Neural progenitor cell (in vitro differentiated cells): Measurements from ENCODE around the gene EIF2B5. TPM values are rescaled to one million over a fixed set of nuclear protein-coding genes. Genes with fewer than 3 reads are reported as not detected.

Experiments
- DNase-seq: peaks from one replicate; pipeline ENCODE4 v3.0.0-alpha.2; 2016; ENCODE audit warnings: low spot score
- H2AFZ ChIP-seq: fragments of 200-600 bp; sonication (generic); replicated peaks from 2 replicates; pipeline ENCODE4 v1.6.1; 2016; ENCODE audit warnings: antibody characterized with exemption
- H3F3A ChIP-seq: fragments of 200-600 bp; sonication (generic); 2 replicates; pipeline ENCODE4 v1.6.1; 2016; ENCODE audit warnings: antibody characterized with exemption, low read depth
- H3K27ac ChIP-seq: fragments of 200-600 bp; sonication (generic); 2 replicates; pipeline ENCODE4 v1.5.1; 2016; ENCODE audit warnings: mild to moderate bottlenecking
- H3K27me3 ChIP-seq: fragments of 200-600 bp; sonication (generic); 2 replicates; pipeline ENCODE4 v1.6.1; 2016; ENCODE audit warnings: mild to moderate bottlenecking, moderate library complexity
- H3K36me3 ChIP-seq: fragments of 200-600 bp; sonication (generic); 2 replicates; pipeline ENCODE4 v1.5.1; 2016
- H3K4me1 ChIP-seq: fragments of 200-600 bp; sonication (generic); 2 replicates; pipeline ENCODE4 v1.6.1; 2016; ENCODE audit warnings: mixed run types
- H3K4me2 ChIP-seq: fragments of 200-600 bp; sonication (generic); 2 replicates; pipeline ENCODE4 v1.6.1; 2016
- H3K4me3 ChIP-seq: fragments of 200-600 bp; sonication (generic); 2 replicates; pipeline ENCODE4 v1.5.1; 2016
- H3K79me2 ChIP-seq: fragments of 200-600 bp; sonication (generic); 2 replicates; pipeline ENCODE4 v1.6.1; 2016; ENCODE audit warnings: low read depth
- H3K9ac ChIP-seq: fragments of 200-600 bp; sonication (generic); 2 replicates; pipeline ENCODE4 v1.6.1; 2016
- H3K9me3 ChIP-seq: fragments of 200-600 bp; sonication (generic); 2 replicates; pipeline ENCODE4 v1.5.1; 2016; ENCODE audit warnings: low read depth
- H4K20me1 ChIP-seq: fragments of 200-600 bp; sonication (generic); 2 replicates; pipeline ENCODE4 v1.6.1; 2016; ENCODE audit warnings: low read depth
- H3K27ac Mint-ChIP-seq: 3 replicates; pipeline ENCODE4 v1.8.0; 2021; ENCODE audit warnings: mixed read lengths
- H3K27me3 Mint-ChIP-seq: 2 replicates; pipeline ENCODE4 v1.8.0; 2022; ENCODE audit warnings: low read depth, mild to moderate bottlenecking, inconsistent platforms, moderate library complexity, mixed read lengths; ENCODE audit not compliant: insufficient read depth
- H3K36me3 Mint-ChIP-seq: 3 replicates; pipeline ENCODE4 v1.8.0; 2021; ENCODE audit warnings: mixed read lengths
- H3K4me1 Mint-ChIP-seq: 3 replicates; pipeline ENCODE4 v1.8.0; 2021; ENCODE audit warnings: mixed read lengths
- H3K4me3 Mint-ChIP-seq: 3 replicates; pipeline ENCODE4 v1.8.0; 2021; ENCODE audit warnings: mild to moderate bottlenecking, moderate library complexity, mixed read lengths
- H3K9me3 Mint-ChIP-seq: 3 replicates; pipeline ENCODE4 v1.8.0; 2020; ENCODE audit warnings: mixed read lengths
- EZH2 ChIP-seq: fragments of 200-600 bp; sonication (generic); IDR thresholded peaks from 2 replicates; pipeline ENCODE4 v1.6.1; 2017; ENCODE audit warnings: antibody characterized with exemption, mild to moderate bottlenecking, moderate library complexity
- EZH2phosphoT487 ChIP-seq: fragments of 200-600 bp; sonication (generic); IDR thresholded peaks from 2 replicates; pipeline ENCODE4 v1.6.1; 2017; ENCODE audit warnings: antibody characterized with exemption
- total RNA-seq: library from RNA; depleted of rRNA; stranded (reverse); fragments of >200 nt; gene quantifications from 2 replicates; pipeline ENCODE4 v1.2.3, GENCODE V29; 2015; ENCODE audit warnings: low replicate concordance
- TF ChIP-seq, protein P1 (sequence below): fragments of 200-600 bp; sonication (generic); IDR thresholded peaks from 2 replicates; pipeline ENCODE4 v1.5.1; 2017; ENCODE audit warnings: antibody characterized with exemption, mild to moderate bottlenecking

The EIF2B5 gene
- total RNA-seq, 1 donor from 2014 or later: 69.1 TPM

DNA sequence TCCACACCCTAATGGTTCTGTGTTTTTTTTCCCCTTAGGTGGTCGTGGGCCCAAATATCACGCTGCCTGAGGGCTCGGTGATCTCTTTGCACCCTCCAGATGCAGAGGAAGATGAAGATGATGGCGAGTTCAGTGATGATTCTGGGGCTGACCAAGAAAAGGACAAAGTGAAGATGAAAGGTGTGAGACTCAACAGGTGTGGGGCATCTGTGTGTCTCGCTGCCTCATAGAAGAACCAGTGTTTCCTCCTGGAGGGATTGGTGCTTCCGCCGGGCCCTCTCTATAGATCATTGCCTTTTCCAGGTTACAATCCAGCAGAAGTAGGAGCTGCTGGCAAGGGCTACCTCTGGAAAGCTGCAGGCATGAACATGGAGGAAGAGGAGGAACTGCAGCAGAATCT lies 7.0 kb downstream of the EIF2B5 start:
- H3K4me1 Mint-ChIP-seq: peaks cover 1% of the 10 kb centered on the region
- Histone ChIP-seq H3F3A (peaks cover 9% of the 10 kb centered on the region), H3K79me2 (peaks cover 19% of the 10 kb centered on the region), H2AFZ (no peak overlapping the region), H3K4me2 (no peak overlapping the region), H3K36me3 (no peaks in the 10 kb centered on the region), H4K20me1 (peaks cover 6% of the 10 kb centered on the region), H3K9ac (no peak overlapping the region), H3K4me1 (no peaks in the 10 kb centered on the region), H3K4me3 (no peak overlapping the region), H3K27me3 (no peaks in the 10 kb centered on the region), H3K9me3 (no peaks in the 10 kb centered on the region), H3K27ac (no peak overlapping the region)
- no peaks in the 10 kb centered on the region for H3K9me3 Mint-ChIP-seq
- H3K36me3 Mint-ChIP-seq: peaks cover 17% of the 10 kb centered on the region
- no peak for TF ChIP-seq EZH2phosphoT487
- TF ChIP-seq EZH2: no peak
- TF ChIP-seq, protein P1, sequence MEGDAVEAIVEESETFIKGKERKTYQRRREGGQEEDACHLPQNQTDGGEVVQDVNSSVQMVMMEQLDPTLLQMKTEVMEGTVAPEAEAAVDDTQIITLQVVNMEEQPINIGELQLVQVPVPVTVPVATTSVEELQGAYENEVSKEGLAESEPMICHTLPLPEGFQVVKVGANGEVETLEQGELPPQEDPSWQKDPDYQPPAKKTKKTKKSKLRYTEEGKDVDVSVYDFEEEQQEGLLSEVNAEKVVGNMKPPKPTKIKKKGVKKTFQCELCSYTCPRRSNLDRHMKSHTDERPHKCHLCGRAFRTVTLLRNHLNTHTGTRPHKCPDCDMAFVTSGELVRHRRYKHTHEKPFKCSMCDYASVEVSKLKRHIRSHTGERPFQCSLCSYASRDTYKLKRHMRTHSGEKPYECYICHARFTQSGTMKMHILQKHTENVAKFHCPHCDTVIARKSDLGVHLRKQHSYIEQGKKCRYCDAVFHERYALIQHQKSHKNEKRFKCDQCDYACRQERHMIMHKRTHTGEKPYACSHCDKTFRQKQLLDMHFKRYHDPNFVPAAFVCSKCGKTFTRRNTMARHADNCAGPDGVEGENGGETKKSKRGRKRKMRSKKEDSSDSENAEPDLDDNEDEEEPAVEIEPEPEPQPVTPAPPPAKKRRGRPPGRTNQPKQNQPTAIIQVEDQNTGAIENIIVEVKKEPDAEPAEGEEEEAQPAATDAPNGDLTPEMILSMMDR: no peak
- no peak overlapping the region for H3K4me3 Mint-ChIP-seq
- peaks cover 11% of the 10 kb centered on the region for H3K27me3 Mint-ChIP-seq
- no peak for DNase-seq
- no peak overlapping the region for H3K27ac Mint-ChIP-seq

DNA sequence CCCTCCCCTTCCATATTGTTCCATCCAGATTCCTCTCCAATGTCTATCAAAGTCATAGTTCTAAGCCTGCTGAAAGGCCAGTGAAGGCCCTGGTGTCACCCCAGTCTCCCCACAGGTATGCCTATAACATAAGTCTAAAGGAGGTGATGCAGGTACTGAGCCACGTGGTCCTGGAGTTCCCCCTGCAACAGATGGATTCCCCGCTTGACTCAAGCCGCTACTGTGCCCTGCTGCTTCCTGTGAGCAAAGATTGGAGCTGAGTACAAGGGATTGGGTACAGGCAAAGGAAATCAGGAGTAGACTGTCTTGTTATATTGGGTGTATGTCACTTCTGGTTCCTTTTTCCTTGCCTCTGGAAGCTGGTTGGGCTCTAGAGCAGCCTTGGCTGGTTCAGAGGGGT lies 8.2 kb downstream of the EIF2B5 start:
- H3K27ac Mint-ChIP-seq: no peak overlapping the region
- Histone ChIP-seq H3K36me3 (no peaks in the 10 kb centered on the region), H3K4me1 (no peaks in the 10 kb centered on the region), H4K20me1 (peaks cover 6% of the 10 kb centered on the region), H3K9ac (no peak overlapping the region), H3K27me3 (no peaks in the 10 kb centered on the region), H3K79me2 (peaks cover 10% of the 10 kb centered on the region), H3F3A (peaks cover 9% of the 10 kb centered on the region), H3K9me3 (no peaks in the 10 kb centered on the region), H3K4me2 (no peak overlapping the region), H2AFZ (no peak overlapping the region), H3K27ac (no peak overlapping the region), H3K4me3 (no peak overlapping the region)
- H3K36me3 Mint-ChIP-seq: peaks cover 15% of the 10 kb centered on the region
- no peaks in the 10 kb centered on the region for H3K9me3 Mint-ChIP-seq
- H3K4me1 Mint-ChIP-seq: no peaks in the 10 kb centered on the region
- no peak for DNase-seq
- no peak overlapping the region for H3K4me3 Mint-ChIP-seq
- peaks cover 11% of the 10 kb centered on the region for H3K27me3 Mint-ChIP-seq
- TF ChIP-seq EZH2phosphoT487: no peak
- no peak for TF ChIP-seq EZH2
- TF ChIP-seq, protein P1: no peak

DNA sequence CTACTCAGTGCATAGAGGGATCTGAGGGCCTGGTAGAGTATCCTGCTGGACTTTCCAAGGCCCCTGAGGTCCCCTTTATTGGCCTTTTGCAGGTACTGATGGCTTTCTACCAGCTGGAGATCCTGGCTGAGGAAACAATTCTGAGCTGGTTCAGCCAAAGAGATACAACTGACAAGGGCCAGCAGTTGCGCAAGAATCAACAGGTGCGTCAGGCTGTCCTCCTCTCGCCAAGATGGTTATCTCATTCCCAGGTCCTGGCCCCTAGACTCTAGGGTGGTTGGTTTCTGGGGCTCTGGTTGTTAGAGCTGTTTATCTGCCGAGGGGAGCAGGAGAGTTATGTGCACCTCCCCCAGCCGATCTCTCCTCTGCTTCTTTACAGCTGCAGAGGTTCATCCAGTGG lies 9.3 kb downstream of the EIF2B5 start:
- peaks cover 11% of the 10 kb centered on the region for H3K27me3 Mint-ChIP-seq
- no peaks in the 10 kb centered on the region for H3K36me3 ChIP-seq
- H3K4me1 ChIP-seq: no peaks in the 10 kb centered on the region
- no peak overlapping the region for H3K4me2 ChIP-seq
- H3K36me3 Mint-ChIP-seq: peaks cover 15% of the 10 kb centered on the region
- no peak overlapping the region for H3K27ac Mint-ChIP-seq
- peaks cover 6% of the 10 kb centered on the region for H4K20me1 ChIP-seq
- no peak overlapping the region for H3K9ac ChIP-seq
- no peak overlapping the region for H3K27ac ChIP-seq
- H3K9me3 ChIP-seq: no peaks in the 10 kb centered on the region
- no peak overlapping the region for H3K4me3 ChIP-seq
- H3F3A ChIP-seq: peaks cover 9% of the 10 kb centered on the region
- no peaks in the 10 kb centered on the region for H3K27me3 ChIP-seq
- H3K79me2 ChIP-seq: peaks cover under 1% of the 10 kb centered on the region
- no peak overlapping the region for H2AFZ ChIP-seq
- TF ChIP-seq, protein P1: no peak
- no peak for TF ChIP-seq EZH2
- no peak for TF ChIP-seq EZH2phosphoT487
- H3K9me3 Mint-ChIP-seq: no peaks in the 10 kb centered on the region
- no peak overlapping the region for H3K4me3 Mint-ChIP-seq
- H3K4me1 Mint-ChIP-seq: no peaks in the 10 kb centered on the region
- no peak for DNase-seq
